Esophagus squamous epithelium (tissue), 5 donors: ENCODE results near the gene TMEM53. TPM values are rescaled to one million over a fixed set of nuclear protein-coding genes. Genes with fewer than 3 reads are reported as not detected.

Experiments used
- DNase-seq: peaks from one replicate; lab custom pipeline; 2025; lab: John Stamatoyannopoulos, UW
- H3K27ac ChIP-seq, 4 donors: fragments of 200-600 bp; sonication (generic); one replicate each; pipeline ENCODE4 v1.5.1; 2016 to 2019; ENCODE audit warnings: mild to moderate bottlenecking in 1 of 4
- H3K27me3 ChIP-seq, 4 donors: fragments of 200-600 bp; sonication (generic); 1 replicate in 3 of 4; 2 replicates in 1 of 4; pipeline versions ENCODE4 v1.5.1 to v1.6.0; 2017 to 2021; ENCODE audit warnings: antibody characterized with exemption in 1 of 4
- H3K36me3 ChIP-seq, 3 donors: fragments of 200-600 bp; sonication (generic); one replicate each; pipeline ENCODE4 v1.5.1; 2016 to 2019
- H3K4me1 ChIP-seq, 3 donors: fragments of 200-600 bp; sonication (generic); one replicate each; pipeline ENCODE4 v1.5.1; 2017 to 2019
- H3K4me3 ChIP-seq, 4 donors: fragments of 200-600 bp; sonication (generic); 1 replicate in 3 of 4; 2 replicates in 1 of 4; pipeline ENCODE4 v1.5.1; 2016 to 2019; ENCODE audit warnings: mild to moderate bottlenecking in 2 of 4, moderate library complexity in 1 of 4
- H3K9me3 ChIP-seq, 3 donors: fragments of 200-600 bp; sonication (generic); one replicate each; pipeline ENCODE4 v1.5.1; 2016 to 2019
- CTCF ChIP-seq, 6 experiments: fragments of 450-650 bp in 4 of 6; fragments of 200-600 bp in 2 of 6; sonication (generic) in 2 of 6; IDR thresholded peaks; one replicate each; pipeline ENCODE4 v1.5.1; 2016 to 2019; ENCODE audit warnings: antibody characterized with exemption in 6 of 6, mild to moderate bottlenecking in 4 of 6, moderate library complexity in 4 of 6
- POLR2A ChIP-seq, 4 donors: fragments of 450-650 bp; IDR thresholded peaks; one replicate each; pipeline ENCODE4 v1.6.1; 2017; ENCODE audit warnings: antibody characterized with exemption in 4 of 4, mild to moderate bottlenecking in 4 of 4, moderate library complexity in 3 of 4
- WGBS, 2 donors: methylation state at CpG; one replicate each; pipeline ENCODE4 v1.1.5; 2018; 5-methylcytosine and 5-hydroxymethylcytosine counted together
- intact Hi-C: fragments of 100-400 bp; cut with DNase I; formaldehyde crosslinking; loops from one replicate; pipeline ENCODE4 v1.15.0; 2022
- total RNA-seq, 4 donors: library from RNA; depleted of rRNA; stranded (reverse); fragments of >200 nt; gene quantifications; one replicate each; pipeline ENCODE4 v1.1.0, GENCODE V29; 2016
- donor health status: DM: yes; HTN: yes; CAD: no.

TMEM53 gene
- total RNA-seq, 4 donors from 2014 or later: 3.2 to 5.8 (median 4.0) TPM

- intact Hi-C loops: no loop called here
- TF ChIP-seq POLR2A (IDR thresholded peaks at IDR 0.05): no peak
- no peak for TF ChIP-seq CTCF (IDR thresholded peaks at IDR 0.05)
- H3K9me3 ChIP-seq: no peaks in the 10 kb centered on the region
- H3K36me3 ChIP-seq: no peaks in the 10 kb centered on the region
- H3K27ac ChIP-seq: no peak overlapping the region
- 57 to 62% methylated on average over 3 to 4 of the region's 4 CpGs for WGBS, 2 donors
- peaks cover 0 to 19% (median 8%) of the 10 kb centered on the region in 3 donors for H3K4me1 ChIP-seq
- DNase-seq: no peak
- peaks cover 0 to 26% (median 0%) of the 10 kb centered on the region in 4 donors for H3K27me3 ChIP-seq
- H3K4me3 ChIP-seq: no peak overlapping the region
Observed at GRCh38 chr1:44720281-44720680, 46.0 kb upstream of the TMEM53 start.

- Histone ChIP-seq H3K9me3 (no peaks in the 10 kb centered on the region), H3K27ac (no peak overlapping the region), H3K4me3 (no peak overlapping the region), H3K36me3 (no peaks in the 10 kb centered on the region), H3K27me3 (peaks cover 0 to 17% (median 0%) of the 10 kb centered on the region in 4 donors), H3K4me1 (peaks cover 0 to 28% (median 16%) of the 10 kb centered on the region in 3 donors)
- TF ChIP-seq CTCF (IDR thresholded peaks at IDR 0.05): no peak
- TF ChIP-seq POLR2A (IDR thresholded peaks at IDR 0.05): no peak
- intact Hi-C loops: no loop called here
- 68 to 80% methylated on average over 2 to 4 of the region's 5 CpGs for WGBS, 2 donors
- DNase-seq: no peak
Observed at GRCh38 chr1:44719318-44719717, 45.0 kb upstream of the TMEM53 start.

- H3K36me3 ChIP-seq: no peaks in the 10 kb centered on the region
- H3K4me3 ChIP-seq: no peak overlapping the region
- no peaks in the 10 kb centered on the region for H3K9me3 ChIP-seq
- 70 to 75% methylated on average over 5 to 6 of the region's 6 CpGs for WGBS, 2 donors
- H3K4me1 ChIP-seq: peaks cover 3 to 37% (median 16%) of the 10 kb centered on the region in 3 donors
- H3K27ac ChIP-seq: peak overlapping the region in 1 of 4 donors; percentile 13
- TF ChIP-seq CTCF (IDR thresholded peaks at IDR 0.05): no peak
- intact Hi-C loops: no loop called here
- DNase-seq: no peak
- H3K27me3 ChIP-seq: peaks cover 0 to 13% (median 0%) of the 10 kb centered on the region in 4 donors
Observed at GRCh38 chr1:44718091-44718490, 43.8 kb upstream of the TMEM53 start.

- no peaks in the 10 kb centered on the region for H3K9me3 ChIP-seq
- no peak for DNase-seq
- intact Hi-C loops: no loop called here
- H3K4me1 ChIP-seq: peaks cover 3 to 41% (median 16%) of the 10 kb centered on the region in 3 donors
- peak overlapping the region in 1 of 4 donors; percentile 13 for H3K27ac ChIP-seq
- peaks cover 0 to 13% (median 0%) of the 10 kb centered on the region in 4 donors for H3K27me3 ChIP-seq
- no peaks in the 10 kb centered on the region for H3K36me3 ChIP-seq
- TF ChIP-seq CTCF (IDR thresholded peaks at IDR 0.05) (no peak), POLR2A (IDR thresholded peaks at IDR 0.05) (no peak)
- no peak overlapping the region for H3K4me3 ChIP-seq
- WGBS, 2 donors: 31 to 63% methylated on average over 1 of the region's 1 CpG
Observed at GRCh38 chr1:44717653-44718052, 43.4 kb upstream of the TMEM53 start.

GRCh38 chr1:44717156-44717555 is 42.9 kb upstream of the TMEM53 start:
- DNase-seq: no peak
- H3K36me3 ChIP-seq: no peaks in the 10 kb centered on the region
- peak overlapping the region in 1 of 4 donors; percentile 13 for H3K27ac ChIP-seq
- intact Hi-C loops: no loop called here
- peaks cover 3 to 42% (median 12%) of the 10 kb centered on the region in 3 donors for H3K4me1 ChIP-seq
- no peaks in the 10 kb centered on the region for H3K9me3 ChIP-seq
- peaks cover 0 to 15% (median 0%) of the 10 kb centered on the region in 4 donors for H3K27me3 ChIP-seq
- WGBS, 2 donors: 53 to 63% methylated on average over 4 of the region's 4 CpGs
- H3K4me3 ChIP-seq: no peak overlapping the region
- TF ChIP-seq CTCF (IDR thresholded peaks at IDR 0.05) (no peak), POLR2A (IDR thresholded peaks at IDR 0.05) (no peak)
